Motor neuron (in vitro differentiated cells): ENCODE results near the gene ASB16. TPM values are rescaled to one million over a fixed set of nuclear protein-coding genes. Genes with fewer than 3 reads are reported as not detected.

Experiments used
- total RNA-seq, 8 experiments: library from RNA; unstranded; fragments of 300-600 nt; gene quantifications; 2 replicates each; pipeline versions ENCODE4 v1.2.3 to v1.2.4, GENCODE V29; 2022

ASB16 gene
- total RNA-seq, 8 experiments from 2014 or later = 0.60 to 3.4 (median 1.5) TPM

Other genes with a start within 250 kb of the ASB16 start
- 1 to 10 TPM in 2 of 8 experiments, under 1 TPM in 1, not detected in 5; 0.54 to 3.5 (median 1.7) TPM for gene PPY, start 228.2 kb upstream of the ASB16 start, total RNA-seq
- gene PYY, start 216.8 kb upstream of the ASB16 start, total RNA-seq = 1 to 10 TPM in 1 of 8 experiments, under 1 TPM in 2, not detected in 5; 0.27 to 2.8 (median 0.47) TPM
- gene NAGS, start 166.1 kb upstream of the ASB16 start, total RNA-seq = 1 to 10 TPM in 6 of 8 experiments, under 1 TPM in 2; 0.31 to 3.4 (median 1.4) TPM
- 10 to 100 TPM; 24.5 to 49.3 (median 34.4) TPM for gene TMEM101, start 155.7 kb upstream of the ASB16 start, total RNA-seq
- gene LSM12, start 104.0 kb upstream of the ASB16 start, total RNA-seq = 10 to 100 TPM; 31.4 to 74.8 (median 47.5) TPM
- 100 to 1,000 TPM in 1 of 8 experiments, 10 to 100 TPM in 7; 43.6 to 194 (median 63.4) TPM for gene G6PC3, start 100.0 kb upstream of the ASB16 start, total RNA-seq
- gene HDAC5, start 47.1 kb upstream of the ASB16 start, total RNA-seq = 10 to 100 TPM; 15.9 to 60.5 (median 41.7) TPM
- 1 to 10 TPM in 4 of 8 experiments, under 1 TPM in 4; 0.61 to 5.1 (median 1.1) TPM for gene HROB, start 28.8 kb upstream of the ASB16 start, total RNA-seq
- gene TMUB2, start 16.3 kb downstream of the ASB16 start, total RNA-seq = 10 to 100 TPM; 24.0 to 41.8 (median 31.8) TPM
- gene ATXN7L3, start 29.2 kb downstream of the ASB16 start, total RNA-seq = 10 to 100 TPM; 32.3 to 59.2 (median 50.3) TPM
- gene UBTF, start 49.0 kb downstream of the ASB16 start, total RNA-seq = 10 to 100 TPM; 34.4 to 94.0 (median 55.9) TPM
- under 1 TPM in 7 of 8 experiments, not detected in 1; 0.05 to 0.62 (median 0.10) TPM for gene SLC4A1, start 97.4 kb downstream of the ASB16 start, total RNA-seq
- 10 to 100 TPM in 5 of 8 experiments, 1 to 10 TPM in 3; 1.8 to 84.1 (median 49.1) TPM for gene RUNDC3A, start 137.9 kb downstream of the ASB16 start, total RNA-seq
- 100 to 1,000 TPM in 2 of 8 experiments, 10 to 100 TPM in 6; 28.7 to 148 (median 56.1) TPM for gene SLC25A39, start 154.1 kb downstream of the ASB16 start, total RNA-seq
- gene GRN, start 174.6 kb downstream of the ASB16 start, total RNA-seq = 100 to 1,000 TPM in 4 of 8 experiments, 10 to 100 TPM in 4; 19.0 to 448 (median 77.5) TPM
- gene FAM171A2, start 193.1 kb downstream of the ASB16 start, total RNA-seq = 10 to 100 TPM in 5 of 8 experiments, 1 to 10 TPM in 2, under 1 TPM in 1; 0.81 to 30.1 (median 22.7) TPM
- 1 to 10 TPM in 6 of 8 experiments, under 1 TPM in 2; 0.38 to 3.4 (median 1.5) TPM for gene ITGA2B, start 218.9 kb downstream of the ASB16 start, total RNA-seq